Activated B cell treated with CpG ODN at 0.5 μM for 24 hours (primary cell): ENCODE measurements around the gene PDLIM1. TPM values are rescaled to one million over a fixed set of nuclear protein-coding genes. Genes with fewer than 3 reads are reported as not detected.

Experiments
- ATAC-seq: fragments of 200-7000 bp; cut with Tn5 transposase; one replicate; pipeline ENCODE4 v1.10.0; 2021; ENCODE audit warnings: low read depth, mild to moderate bottlenecking, moderate library complexity
- CTCF ChIA-PET: fragments of 350-600 bp; sonication (Branson Sonifier 250); formaldehyde crosslinking; loops from one replicate; lab custom pipeline; 2021; ENCODE audit warnings: antibody characterized with exemption; lab: Charles Lee
- POLR2A ChIA-PET: fragments of 350-600 bp; sonication (Branson Sonifier 250); formaldehyde crosslinking; loops from one replicate; lab custom pipeline; 2021; ENCODE audit warnings: antibody characterized with exemption; lab: Charles Lee
- DNase-seq: peaks from one replicate; pipeline ENCODE4 v3.0.0; 2022
- H3K27ac Mint-ChIP-seq: one replicate; pipeline ENCODE4 v1.8.0; 2020; ENCODE audit warnings: mixed read lengths
- H3K27me3 Mint-ChIP-seq: one replicate; pipeline ENCODE4 v1.8.0; 2021; ENCODE audit warnings: mixed read lengths
- H3K36me3 Mint-ChIP-seq: one replicate; pipeline ENCODE4 v1.8.0; 2021; ENCODE audit warnings: low read depth, mixed read lengths
- H3K4me1 Mint-ChIP-seq: one replicate; pipeline ENCODE4 v1.8.0; 2021; ENCODE audit warnings: mixed read lengths
- H3K4me3 Mint-ChIP-seq: one replicate; pipeline ENCODE4 v1.8.0; 2020; ENCODE audit warnings: mild to moderate bottlenecking, mixed read lengths
- H3K9me3 Mint-ChIP-seq: one replicate; pipeline ENCODE4 v1.8.0; 2020; ENCODE audit warnings: mixed read lengths
- CTCF ChIP-seq: fragments of 200-600 bp; IDR thresholded peaks from one replicate; pipeline ENCODE4 v1.8.0; 2022; ENCODE audit warnings: antibody characterized with exemption, mild to moderate bottlenecking
- intact Hi-C: fragments of 100-400 bp; cut with micrococcal nuclease; formaldehyde crosslinking; loops from one replicate; pipeline ENCODE4 v1.15.1; 2024
- total RNA-seq: library from RNA; stranded (reverse); gene quantifications from 2 replicates; pipeline ENCODE4 v1.2.3, GENCODE V29; 2022

PDLIM1 gene
- total RNA-seq, 1 donor from 2014 or later = 141 TPM

- H3K27me3 Mint-ChIP-seq = no peaks in the 10 kb centered on the region
- H3K36me3 Mint-ChIP-seq = peaks cover 71% of the 10 kb centered on the region
- no peak overlapping the region for H3K4me3 Mint-ChIP-seq
- DNase-seq (no peak), ATAC-seq (no peak)
- H3K27ac Mint-ChIP-seq = peak overlapping the region; percentile 60
- no peak for TF ChIP-seq CTCF
- CTCF ChIA-PET = interaction anchor here (1.1 to 2.1 kb wide), 3 partner anchors 17 to 99 kb away, joined by 3 to 9 read pairs (median 6); no protein-coding TSS in a partner anchor
- peaks cover 56% of the 10 kb centered on the region for H3K4me1 Mint-ChIP-seq
- no peaks in the 10 kb centered on the region for H3K9me3 Mint-ChIP-seq
- intact Hi-C loops = no loop called here
- POLR2A ChIA-PET = interaction anchor here (0.6 to 1.1 kb wide), 2 partner anchors 10 to 95 kb away, joined by 3 read pairs; no protein-coding TSS in a partner anchor
Observed at GRCh38 chr10:95263864-95264226, 27.0 kb downstream of the PDLIM1 start.

DNA sequence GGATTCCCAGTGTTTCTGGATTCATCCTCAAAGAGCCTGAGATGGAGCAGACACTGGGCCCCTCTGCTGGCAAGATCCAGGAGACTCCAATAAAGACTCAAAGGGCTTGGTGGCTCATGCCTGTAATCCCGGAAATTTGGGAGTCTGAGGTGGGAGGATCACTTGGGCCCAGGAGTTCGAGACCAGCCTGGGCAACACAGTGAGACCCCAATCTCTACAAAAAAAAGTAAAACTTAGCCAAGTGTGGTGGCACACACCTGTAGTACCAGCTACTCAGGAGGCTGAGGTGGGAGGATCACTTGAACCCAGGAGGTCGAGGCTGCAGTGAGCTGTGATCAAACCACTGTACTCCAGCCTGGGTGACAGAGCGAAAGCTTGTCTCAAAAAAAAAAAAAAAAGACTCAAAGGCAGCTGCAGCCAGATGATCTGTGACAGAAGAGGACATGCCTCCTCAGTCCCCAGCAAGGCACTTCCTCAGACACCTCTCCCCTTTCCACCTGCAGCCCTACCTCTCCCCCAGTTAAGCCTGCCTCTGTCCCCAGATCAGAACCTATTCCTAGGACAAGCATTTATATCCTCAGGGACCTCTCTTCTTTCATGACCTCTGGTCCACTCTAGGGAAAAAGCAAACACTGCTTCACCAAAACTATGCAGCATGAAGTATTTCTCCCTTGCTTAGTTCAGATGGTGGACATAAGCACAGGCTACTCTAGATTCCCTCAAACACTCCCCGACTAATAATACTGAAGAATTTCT is 27.9 kb downstream of the PDLIM1 start:
- Mint-ChIP-seq H3K27me3 (no peaks in the 10 kb centered on the region), H3K4me3 (no peak overlapping the region), H3K27ac (peak overlapping the region; percentile 60), H3K9me3 (no peaks in the 10 kb centered on the region), H3K36me3 (peaks cover 71% of the 10 kb centered on the region), H3K4me1 (peaks cover 50% of the 10 kb centered on the region)
- CTCF ChIA-PET = interaction anchor here (2.1 kb wide), 1 partner anchor 16 kb away, joined by 9 read pairs; no protein-coding TSS in a partner anchor
- POLR2A ChIA-PET = interaction anchor here (0.6 kb wide), 1 partner anchor 32 kb away, joined by 4 read pairs; no protein-coding TSS in a partner anchor
- intact Hi-C loops = no loop called here
- ATAC-seq (peak; percentile 44), DNase-seq (no peak)
- no peak for TF ChIP-seq CTCF

DNA sequence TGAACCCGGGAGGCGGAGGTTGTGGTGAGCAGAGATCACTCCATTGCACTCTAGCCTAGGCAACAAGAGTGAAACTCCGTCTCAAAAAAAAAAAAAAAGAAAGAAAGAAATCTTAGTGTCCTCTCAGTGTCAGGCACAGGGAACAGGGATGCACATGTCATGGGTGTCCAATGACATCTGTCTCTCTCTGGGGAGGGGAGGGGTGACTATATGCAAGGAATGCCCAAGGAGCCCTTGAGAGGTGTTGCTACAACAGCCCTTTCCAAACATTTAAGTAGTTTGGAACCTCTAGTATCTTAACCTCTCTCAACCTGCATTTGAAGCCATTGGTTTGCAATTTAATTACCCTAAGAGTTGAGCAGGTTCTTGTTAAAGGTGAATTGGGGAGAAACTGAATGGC is 28.9 kb downstream of the PDLIM1 start:
- ATAC-seq (no peak), DNase-seq (no peak)
- no peaks in the 10 kb centered on the region for H3K27me3 Mint-ChIP-seq
- H3K4me3 Mint-ChIP-seq = no peak overlapping the region
- ChIA-PET CTCF (no interaction called here), POLR2A (no interaction called here)
- peaks cover 46% of the 10 kb centered on the region for H3K4me1 Mint-ChIP-seq
- H3K27ac Mint-ChIP-seq = no peak overlapping the region
- TF ChIP-seq CTCF = no peak
- peaks cover 77% of the 10 kb centered on the region for H3K36me3 Mint-ChIP-seq
- intact Hi-C loops = no loop called here
- no peaks in the 10 kb centered on the region for H3K9me3 Mint-ChIP-seq

- no peak for ATAC-seq
- ChIA-PET CTCF (no interaction called here), POLR2A (no interaction called here)
Observed at GRCh38 chr10:95260909-95261552, 29.8 kb downstream of the PDLIM1 start.

More at GRCh38 chr10:95260909-95261552, 29.8 kb downstream of the PDLIM1 start:
- intact Hi-C loops = no loop called here
- no peak for DNase-seq
- Mint-ChIP-seq H3K27me3 (no peaks in the 10 kb centered on the region), H3K9me3 (peaks cover 3% of the 10 kb centered on the region), H3K4me1 (peaks cover 38% of the 10 kb centered on the region), H3K36me3 (peaks cover 78% of the 10 kb centered on the region), H3K27ac (peak overlapping the region; percentile 41), H3K4me3 (no peak overlapping the region)
- TF ChIP-seq CTCF = no peak
